Measurements from ENCODE around the gene TMTC4.

- no peak for TF ChIP-seq TAF1 (IDR thresholded peaks at IDR 0.05; ENCODE audit: low read depth)
- TF ChIP-seq REST (IDR thresholded peaks at IDR 0.05; ENCODE audit: low read depth), result no peak
- no peak for TF ChIP-seq EP300 (IDR thresholded peaks at IDR 0.05; ENCODE audit: borderline replicate concordance)
- no peak for TF ChIP-seq YY1 (IDR thresholded peaks at IDR 0.05; ENCODE audit: low read depth)
- no peak for TF ChIP-seq USF1 (IDR thresholded peaks at IDR 0.05)
Measured at GRCh38 chr13:100722517-100722916, 47.9 kb upstream of the TMTC4 start.
